Activated T-helper 1 cell treated with anti-CD3 and anti-CD28 coated beads, Interleukin-2, amount 50 U/mL, for 16 hours (primary cell): ENCODE results near the gene GNG2.

Experiments
- DNase-seq, 2 donors: peaks; one replicate each; pipeline ENCODE4 v3.0.0-alpha.2; 2020; ENCODE audit warnings: low read depth in 1 of 2, low spot score in 1 of 2

The GNG2 gene

GRCh38 chr14:51860164-51860824 is at the start of gene GNG2:
GNG2 (plus strand) TSS chr14:51860612; CDS start chr14:51950679, 90,067 bp downstream.
- peak; percentile 62 to 67 for DNase-seq

GRCh38 chr14:51811706-51812105 is 48.7 kb upstream of the GNG2 start:
- no peak for DNase-seq

- no peak for DNase-seq
Measured at GRCh38 chr14:51816031-51816430, 44.4 kb upstream of the GNG2 start.

- DNase-seq = no peak
Measured at GRCh38 chr14:51817326-51817725, 43.1 kb upstream of the GNG2 start.

- DNase-seq = no peak
Measured at GRCh38 chr14:51818748-51819380, 41.5 kb upstream of the GNG2 start.

DNA sequence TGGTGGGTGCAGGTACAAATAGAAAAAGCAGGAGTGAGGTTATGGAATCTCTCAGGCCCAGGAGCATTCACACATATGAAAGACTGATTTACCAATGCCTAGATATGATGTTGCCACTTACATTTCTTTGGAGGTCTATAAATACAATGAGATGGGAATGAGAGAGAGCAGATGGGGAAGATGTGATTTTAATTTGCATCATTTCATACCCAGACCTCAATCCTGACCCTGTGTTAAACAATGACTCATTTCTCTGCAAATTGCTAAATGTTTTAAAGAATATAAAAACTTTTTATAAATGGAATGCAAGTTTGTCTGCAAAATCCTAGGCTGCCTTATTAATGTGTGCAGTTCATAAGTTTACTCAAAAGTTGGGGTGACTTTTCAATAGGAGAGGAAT is 38.6 kb upstream of the GNG2 start:
- no peak for DNase-seq

GRCh38 chr14:51822499-51822898 is 37.9 kb upstream of the GNG2 start:
- DNase-seq = no peak

- no peak for DNase-seq
Measured at GRCh38 chr14:51823706-51824105, 36.7 kb upstream of the GNG2 start.

GRCh38 chr14:51824191-51824590 is 36.2 kb upstream of the GNG2 start:
- no peak for DNase-seq

- DNase-seq = no peak
Measured at GRCh38 chr14:51825926-51826325, 34.5 kb upstream of the GNG2 start.

GRCh38 chr14:51828017-51828797 is 32.2 kb upstream of the GNG2 start:
- DNase-seq = peak; percentile 32 to 45

DNA sequence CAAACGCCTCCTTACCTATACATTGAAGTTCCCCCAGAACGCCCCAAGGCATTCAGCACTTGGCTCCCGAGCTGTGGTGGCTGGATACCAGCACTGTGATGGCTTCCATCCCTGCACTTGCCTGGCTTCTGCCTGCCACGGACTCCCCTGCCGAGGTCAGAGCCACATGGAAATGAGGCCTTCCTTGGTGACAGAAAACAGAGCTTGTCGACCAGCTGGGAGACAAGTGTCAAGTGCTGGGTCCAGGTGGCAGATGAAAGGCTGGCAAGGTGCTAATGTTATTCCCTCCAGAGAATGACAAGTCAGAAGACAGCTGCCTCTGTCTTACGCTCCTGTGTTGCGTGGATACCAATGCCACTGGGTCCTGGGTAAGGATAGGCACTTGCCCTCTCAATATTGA is 26.2 kb upstream of the GNG2 start:
- no peak for DNase-seq

DNA sequence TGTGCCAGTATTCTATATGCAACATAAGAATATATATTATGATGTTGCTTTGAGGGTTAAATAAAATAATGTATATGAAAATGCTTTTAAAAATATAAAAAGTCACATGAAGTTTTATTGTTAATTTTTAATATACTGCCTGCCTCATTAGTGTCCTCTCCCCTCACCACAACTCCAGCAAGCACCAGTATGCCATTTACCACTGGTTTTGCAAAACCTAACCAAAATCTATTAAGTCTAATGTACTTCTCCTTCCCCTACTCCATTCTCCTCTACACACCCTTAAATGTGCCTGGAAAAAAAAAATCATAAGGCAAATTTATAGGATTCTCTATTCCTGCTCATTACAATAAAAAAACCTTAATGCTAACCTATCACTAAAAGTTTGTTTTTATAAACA is 24.0 kb upstream of the GNG2 start:
- no peak for DNase-seq

DNA sequence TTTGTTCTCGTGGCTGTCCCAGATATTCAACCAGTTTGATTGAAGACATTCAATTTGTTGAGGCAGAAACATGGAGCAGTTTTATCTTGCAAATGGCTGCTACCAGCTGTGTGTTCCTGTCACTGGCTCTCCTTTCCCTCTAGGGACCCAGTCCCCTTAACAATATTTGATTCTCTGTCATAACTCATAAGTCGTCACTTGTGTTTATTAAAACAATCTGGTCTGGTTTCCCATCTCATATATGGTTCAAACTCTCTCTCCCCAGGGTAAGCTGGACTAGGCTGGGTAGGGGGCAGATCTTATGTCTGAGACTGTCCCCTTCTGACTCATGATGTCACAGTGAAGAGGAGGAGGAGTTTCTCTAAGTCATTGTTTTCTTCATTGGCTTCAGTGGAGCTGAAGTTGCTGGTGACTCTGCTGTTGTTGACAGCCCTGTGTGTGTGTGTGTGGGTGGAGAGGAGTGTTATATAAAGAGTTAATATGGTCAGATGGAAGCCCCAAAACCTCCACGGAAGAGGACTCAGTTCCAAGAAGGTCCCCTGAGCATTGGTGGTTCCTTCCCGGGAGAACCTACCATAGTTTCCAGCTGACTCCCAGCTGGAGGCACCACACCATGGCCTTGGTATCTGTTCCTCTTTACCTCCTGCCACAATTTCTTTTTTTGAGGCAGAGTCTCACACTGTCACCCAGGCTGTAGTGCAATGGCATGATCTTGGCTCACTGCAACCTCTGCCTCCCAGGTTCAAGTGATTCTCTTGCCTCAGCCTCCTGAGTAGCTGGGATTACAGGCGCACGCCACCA is 16.1 kb upstream of the GNG2 start:
- no peak for DNase-seq

DNA sequence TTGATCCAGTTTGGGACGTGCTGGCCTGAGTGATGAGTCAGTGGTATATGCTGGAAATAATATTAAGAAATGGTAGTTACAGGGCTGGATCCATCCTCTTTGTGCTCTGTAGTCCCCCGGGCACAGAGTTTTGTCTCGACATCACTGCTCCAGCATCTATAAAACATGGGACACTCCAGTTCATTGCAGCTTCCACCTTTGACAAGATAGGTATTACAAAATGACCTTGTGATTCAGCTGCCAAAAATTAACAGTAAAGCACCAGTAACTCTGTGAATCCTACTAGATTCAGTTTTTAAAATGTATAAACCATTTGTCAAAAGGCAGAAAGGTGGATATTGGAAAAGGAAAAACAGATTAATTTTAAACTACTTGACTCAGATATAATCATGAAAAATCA is 14.6 kb upstream of the GNG2 start:
- no peak for DNase-seq

DNA sequence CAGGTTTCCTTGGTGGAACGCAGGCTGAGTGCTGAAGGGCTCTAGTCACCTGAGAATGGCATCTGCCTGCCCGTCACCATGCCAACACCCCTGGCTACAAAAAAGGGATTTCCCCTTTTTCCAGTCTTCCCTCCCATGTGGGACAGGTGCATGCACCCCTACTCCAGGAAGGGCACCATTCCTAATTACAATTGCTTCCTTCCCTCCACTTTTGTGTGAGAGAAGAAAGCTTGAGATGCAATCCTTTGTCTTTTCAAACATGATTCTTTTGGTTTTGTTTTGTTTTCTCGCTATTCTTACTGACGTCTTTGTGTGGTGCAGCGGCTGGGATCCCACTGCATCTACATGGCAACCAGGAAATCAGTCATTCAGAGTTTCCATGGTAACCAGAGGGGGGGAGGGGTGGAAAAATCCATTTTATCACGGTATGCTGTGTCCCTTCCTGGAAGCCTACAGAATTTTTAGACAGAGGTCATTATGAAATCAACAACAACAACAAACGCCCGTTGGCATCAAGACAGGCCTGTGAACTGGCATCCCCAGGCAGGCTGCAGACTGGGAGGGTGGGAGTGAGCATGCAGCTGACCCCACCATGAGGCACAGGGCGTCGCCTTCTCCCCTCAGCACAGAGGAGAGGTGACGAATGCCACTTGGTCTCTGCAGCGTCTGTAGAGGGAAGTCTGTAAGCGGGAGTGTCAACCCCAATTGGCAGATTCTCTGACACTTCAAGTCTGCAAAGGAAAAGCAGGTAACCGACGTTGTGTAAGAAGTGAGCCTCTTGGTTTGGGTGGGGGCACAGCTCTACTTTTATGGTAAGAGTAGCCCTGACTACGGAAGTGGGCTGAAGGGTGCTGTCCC is 13.6 kb upstream of the GNG2 start:
- peak; percentile 47 to 72 for DNase-seq

DNA sequence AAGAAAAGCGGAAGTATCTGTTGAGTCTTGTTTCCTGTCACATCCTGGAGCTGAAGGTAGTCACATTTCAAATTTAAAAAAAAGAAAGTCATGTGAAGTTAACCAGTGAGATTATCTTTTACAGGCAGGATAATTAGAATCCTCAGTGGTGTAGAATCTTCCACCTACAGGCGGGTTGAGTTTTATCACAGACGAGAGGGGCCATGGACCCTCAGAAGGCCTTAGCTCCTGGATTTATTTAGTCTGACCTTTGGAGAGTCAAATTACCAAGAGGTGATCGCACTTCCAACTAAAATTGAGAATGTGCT is 13.0 kb upstream of the GNG2 start:
- DNase-seq = no peak

DNA sequence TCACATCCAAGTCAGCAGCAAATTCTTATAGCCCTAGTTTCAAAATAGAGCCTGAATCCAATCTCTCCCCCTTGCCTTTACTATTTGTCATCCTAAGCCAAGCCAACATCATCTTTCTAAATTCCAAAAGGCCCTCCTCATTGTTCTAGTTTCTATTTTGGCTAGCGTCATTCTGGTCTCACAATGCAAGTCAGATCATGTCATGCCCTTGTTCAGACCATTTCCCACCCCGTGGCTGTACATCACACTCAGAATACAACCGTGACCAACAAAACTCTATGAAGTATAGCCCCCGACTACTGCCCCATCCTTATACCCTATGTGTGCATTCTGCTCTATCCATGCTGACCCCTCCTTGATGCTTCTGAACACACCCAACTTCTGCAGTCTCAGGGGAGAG is 12.3 kb upstream of the GNG2 start:
- DNase-seq = no peak

DNA sequence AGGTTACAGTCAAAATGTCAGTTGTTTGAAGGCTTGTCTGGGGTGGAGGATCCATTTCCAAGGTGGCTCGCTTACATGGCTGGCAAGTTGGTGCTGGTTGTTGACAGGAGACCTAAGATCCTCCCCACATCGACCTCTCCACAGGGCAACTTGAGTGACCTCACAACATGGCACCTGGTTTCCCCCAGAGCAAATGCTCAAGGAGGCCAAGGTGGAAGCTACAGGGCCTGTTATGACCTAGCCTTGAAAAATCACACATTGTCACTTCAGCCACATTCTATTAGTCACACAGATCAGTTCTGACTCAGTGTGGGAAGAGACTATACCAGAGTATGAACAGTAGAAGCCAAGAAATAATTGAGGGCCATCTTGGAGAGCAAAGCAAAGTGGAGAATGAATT is 11.3 kb upstream of the GNG2 start:
- no peak for DNase-seq

GRCh38 chr14:51850651-51851050 is 9.8 kb upstream of the GNG2 start:
- DNase-seq = no peak

GRCh38 chr14:51852541-51852940 is 7.9 kb upstream of the GNG2 start:
- no peak for DNase-seq
